Panc1 (cell line): ENCODE data around the gene RGS3. TPM values are rescaled to one million over a fixed set of nuclear protein-coding genes. Genes with fewer than 3 reads are reported as not detected.

Experiments used
- ATAC-seq: fragments of 200-7000 bp; cut with Tn5 transposase; 2 replicates; pipeline ENCODE4 v1.9.1; 2020; ENCODE audit warnings: mild to moderate bottlenecking, moderate library complexity
- BruUV-seq: library from RNA; stranded (reverse); fragments of 400-500 nt; replicated peaks from 2 replicates; lab custom pipeline; 2021; lab: Mats Ljungman, UMichigan
- CTCF ChIA-PET: fragments of 300-600 bp; sonication (Branson Sonifier 250); formaldehyde crosslinking; loops from one replicate; lab custom pipeline; 2022; ENCODE audit warnings: antibody characterized with exemption; lab: Charles Lee
- POLR2A ChIA-PET: fragments of 300-600 bp; sonication (Branson Sonifier 250); formaldehyde crosslinking; loops from one replicate; lab custom pipeline; 2022; ENCODE audit warnings: antibody characterized with exemption; lab: Charles Lee
- DNase-seq: peaks from one replicate; pipeline ENCODE4 v3.0.0-alpha.2; 2010; ENCODE audit warnings: low read depth, low spot score
- H3K27ac ChIP-seq: 2 replicates; pipeline ENCODE4 v1.5.1; 2011; ENCODE audit warnings: mild to moderate bottlenecking, low read length, inconsistent platforms
- H3K27me3 ChIP-seq: fragments of 200-500 bp; sonication (Bioruptor generic); 2 replicates; pipeline ENCODE4 v1.6.0; 2014; ENCODE audit warnings: low read length, inconsistent platforms; ENCODE audit not compliant: control insufficient read depth, insufficient read depth
- H3K36me3 ChIP-seq: fragments of 200-500 bp; sonication (Bioruptor generic); 2 replicates; pipeline ENCODE4 v1.5.1; 2014; ENCODE audit warnings: inconsistent platforms, mild to moderate bottlenecking, low read length, moderate library complexity; ENCODE audit not compliant: control insufficient read depth, insufficient read depth
- H3K4me1 ChIP-seq: 2 replicates; pipeline ENCODE4 v1.5.1; 2011; ENCODE audit warnings: inconsistent platforms, mild to moderate bottlenecking, low read length, moderate library complexity; ENCODE audit not compliant: control insufficient read depth, insufficient read depth
- H3K4me3 ChIP-seq, 2 experiments: 2 replicates each; pipeline ENCODE4 v1.5.1; 2011 to 2012; ENCODE audit warnings: low read depth in 2 of 2, low read length in 2 of 2, mild to moderate bottlenecking in 2 of 2, inconsistent platforms in 1 of 2, moderate library complexity in 1 of 2
- H3K9me3 ChIP-seq: fragments of 200-500 bp; sonication (Bioruptor generic); 2 replicates; pipeline ENCODE4 v1.5.1; 2014; ENCODE audit warnings: low read depth, mild to moderate bottlenecking, inconsistent platforms, low read length, moderate library complexity; ENCODE audit not compliant: control insufficient read depth, insufficient read depth
- POLR2AphosphoS5 ChIP-seq: IDR thresholded peaks from 2 replicates; pipeline ENCODE4 v1.6.1; 2012; ENCODE audit warnings: mild to moderate bottlenecking, low read depth, low read length, moderate library complexity
- SIN3A ChIP-seq: IDR thresholded peaks from 2 replicates; pipeline ENCODE4 v1.6.1; 2012; ENCODE audit warnings: low read depth, mild to moderate bottlenecking, low read length, moderate library complexity, borderline replicate concordance; ENCODE audit not compliant: insufficient read depth
- TCF7L2 ChIP-seq: IDR thresholded peaks from 2 replicates; pipeline ENCODE4 v1.6.1; 2011; ENCODE audit warnings: mild to moderate bottlenecking, low read depth, low read length, inconsistent platforms
- in situ Hi-C: cut with HindIII; loops from 2 replicates; pipeline ENCODE4 v1.10.0; 2016; ENCODE audit warnings: low sequenced_read_pairs, low pct_unique_long_range_greater_than_20kb
- intact Hi-C: fragments of 100-400 bp; cut with micrococcal nuclease; formaldehyde crosslinking; loops from one replicate; pipeline ENCODE4 v1.10.0; 2022; ENCODE audit not compliant: unreplicated experiment
- total RNA-seq: library from RNA; stranded (reverse); gene quantifications from one replicate; pipeline ENCODE4 v1.2.1, GENCODE V29; 2021; ENCODE audit not compliant: unreplicated experiment
- TF ChIP-seq, protein P1 (sequence below), 2 experiments: IDR thresholded peaks; 2 replicates each; pipeline ENCODE4 v1.6.1; 2011 to 2012; ENCODE audit warnings: low read depth in 2 of 2, control low read depth in 1 of 2, low read length in 1 of 2, mild to moderate bottlenecking in 1 of 2, moderate library complexity in 1 of 2; ENCODE audit not compliant: insufficient read depth in 1 of 2
- TF ChIP-seq, protein P2 (sequence below): fragments of 450-650 bp; IDR thresholded peaks from 2 replicates; pipeline ENCODE4 v1.5.1; 2017; ENCODE audit warnings: mild to moderate bottlenecking

Gene RGS3
- total RNA-seq, 1 experiment from 2014 or later = 15.1 TPM

DNA sequence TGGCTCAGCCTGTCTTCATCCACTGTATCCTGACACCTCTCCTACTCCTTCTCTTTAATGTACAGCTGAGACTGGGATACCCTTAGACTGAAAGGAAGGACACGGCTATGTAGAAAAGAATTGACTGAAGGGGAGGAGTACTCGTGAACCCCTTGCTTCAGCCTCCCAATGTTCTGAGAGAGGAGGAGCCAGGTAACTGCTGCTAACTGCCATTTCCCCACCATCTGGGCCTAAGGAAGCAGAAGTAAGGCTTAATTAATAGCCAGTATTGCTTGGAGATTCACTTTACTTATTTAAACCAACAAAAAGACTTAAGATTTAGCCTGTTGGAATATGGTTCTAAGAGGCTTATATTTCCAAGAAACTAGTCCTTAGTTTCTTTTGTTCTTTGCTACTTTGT is 18.8 kb upstream of the RGS3 start:
- Histone ChIP-seq H3K27me3 (no peaks in the 10 kb centered on the region), H3K4me3 (no peak overlapping the region), H3K9me3 (no peaks in the 10 kb centered on the region), H3K36me3 (no peaks in the 10 kb centered on the region), H3K27ac (no peak overlapping the region), H3K4me1 (no peaks in the 10 kb centered on the region)
- CTCF ChIA-PET = interaction anchor here (0.7 to 2.4 kb wide), 2 partner anchors 160 to 211 kb away, joined by 5 to 10 read pairs; no protein-coding TSS in a partner anchor
- TF ChIP-seq SIN3A = no peak
- TF ChIP-seq POLR2AphosphoS5 = no peak
- TF ChIP-seq, protein P1, sequence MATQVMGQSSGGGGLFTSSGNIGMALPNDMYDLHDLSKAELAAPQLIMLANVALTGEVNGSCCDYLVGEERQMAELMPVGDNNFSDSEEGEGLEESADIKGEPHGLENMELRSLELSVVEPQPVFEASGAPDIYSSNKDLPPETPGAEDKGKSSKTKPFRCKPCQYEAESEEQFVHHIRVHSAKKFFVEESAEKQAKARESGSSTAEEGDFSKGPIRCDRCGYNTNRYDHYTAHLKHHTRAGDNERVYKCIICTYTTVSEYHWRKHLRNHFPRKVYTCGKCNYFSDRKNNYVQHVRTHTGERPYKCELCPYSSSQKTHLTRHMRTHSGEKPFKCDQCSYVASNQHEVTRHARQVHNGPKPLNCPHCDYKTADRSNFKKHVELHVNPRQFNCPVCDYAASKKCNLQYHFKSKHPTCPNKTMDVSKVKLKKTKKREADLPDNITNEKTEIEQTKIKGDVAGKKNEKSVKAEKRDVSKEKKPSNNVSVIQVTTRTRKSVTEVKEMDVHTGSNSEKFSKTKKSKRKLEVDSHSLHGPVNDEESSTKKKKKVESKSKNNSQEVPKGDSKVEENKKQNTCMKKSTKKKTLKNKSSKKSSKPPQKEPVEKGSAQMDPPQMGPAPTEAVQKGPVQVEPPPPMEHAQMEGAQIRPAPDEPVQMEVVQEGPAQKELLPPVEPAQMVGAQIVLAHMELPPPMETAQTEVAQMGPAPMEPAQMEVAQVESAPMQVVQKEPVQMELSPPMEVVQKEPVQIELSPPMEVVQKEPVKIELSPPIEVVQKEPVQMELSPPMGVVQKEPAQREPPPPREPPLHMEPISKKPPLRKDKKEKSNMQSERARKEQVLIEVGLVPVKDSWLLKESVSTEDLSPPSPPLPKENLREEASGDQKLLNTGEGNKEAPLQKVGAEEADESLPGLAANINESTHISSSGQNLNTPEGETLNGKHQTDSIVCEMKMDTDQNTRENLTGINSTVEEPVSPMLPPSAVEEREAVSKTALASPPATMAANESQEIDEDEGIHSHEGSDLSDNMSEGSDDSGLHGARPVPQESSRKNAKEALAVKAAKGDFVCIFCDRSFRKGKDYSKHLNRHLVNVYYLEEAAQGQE (IDR thresholded peaks at IDR 0.05; ENCODE audit: insufficient read depth in 1 of 2, low read depth in 2 of 2, low read length in 1 of 2) = no peak
- TF ChIP-seq TCF7L2 = no peak
- TF ChIP-seq, protein P2, sequence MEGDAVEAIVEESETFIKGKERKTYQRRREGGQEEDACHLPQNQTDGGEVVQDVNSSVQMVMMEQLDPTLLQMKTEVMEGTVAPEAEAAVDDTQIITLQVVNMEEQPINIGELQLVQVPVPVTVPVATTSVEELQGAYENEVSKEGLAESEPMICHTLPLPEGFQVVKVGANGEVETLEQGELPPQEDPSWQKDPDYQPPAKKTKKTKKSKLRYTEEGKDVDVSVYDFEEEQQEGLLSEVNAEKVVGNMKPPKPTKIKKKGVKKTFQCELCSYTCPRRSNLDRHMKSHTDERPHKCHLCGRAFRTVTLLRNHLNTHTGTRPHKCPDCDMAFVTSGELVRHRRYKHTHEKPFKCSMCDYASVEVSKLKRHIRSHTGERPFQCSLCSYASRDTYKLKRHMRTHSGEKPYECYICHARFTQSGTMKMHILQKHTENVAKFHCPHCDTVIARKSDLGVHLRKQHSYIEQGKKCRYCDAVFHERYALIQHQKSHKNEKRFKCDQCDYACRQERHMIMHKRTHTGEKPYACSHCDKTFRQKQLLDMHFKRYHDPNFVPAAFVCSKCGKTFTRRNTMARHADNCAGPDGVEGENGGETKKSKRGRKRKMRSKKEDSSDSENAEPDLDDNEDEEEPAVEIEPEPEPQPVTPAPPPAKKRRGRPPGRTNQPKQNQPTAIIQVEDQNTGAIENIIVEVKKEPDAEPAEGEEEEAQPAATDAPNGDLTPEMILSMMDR = no peak
- in situ Hi-C loops = no loop called here
- POLR2A ChIA-PET = no interaction called here
- no peak for DNase-seq
- no TSS peak for BruUV-seq
- intact Hi-C loops = loop anchor here (5.0 kb wide), 1 partner anchor 213 kb away; no protein-coding TSS in a partner anchor
- ATAC-seq = no peak

DNA sequence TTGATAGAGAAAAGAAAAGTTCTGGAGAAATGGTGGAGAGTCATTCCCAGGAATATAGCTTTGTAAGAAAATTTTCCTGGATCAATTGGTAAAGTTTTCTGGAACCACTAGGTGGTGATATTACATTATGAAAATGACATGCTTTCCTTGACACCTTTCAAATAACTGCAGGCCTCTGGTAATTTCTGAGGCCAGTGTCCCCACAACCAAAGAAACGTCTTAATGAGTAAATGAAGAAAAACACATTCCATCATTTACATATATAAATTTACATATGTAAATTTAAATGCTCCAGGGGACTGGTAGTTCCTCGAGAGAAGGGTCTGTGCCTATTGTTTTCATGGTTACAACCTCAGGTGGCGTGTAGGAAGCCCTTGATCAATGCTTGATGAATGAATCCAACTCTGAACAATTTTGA is 17.2 kb upstream of the RGS3 start:
- POLR2A ChIA-PET = no interaction called here
- in situ Hi-C loops = no loop called here

More for the DNA sequence above, 17.2 kb upstream of the RGS3 start:
- TF ChIP-seq SIN3A = no peak
- TF ChIP-seq, protein P2 = peak; percentile 52; the same call in 1 of the 2 replicates
- Histone ChIP-seq H3K36me3 (no peaks in the 10 kb centered on the region), H3K4me3 (no peak overlapping the region), H3K27ac (no peak overlapping the region), H3K27me3 (no peaks in the 10 kb centered on the region), H3K4me1 (no peaks in the 10 kb centered on the region), H3K9me3 (no peaks in the 10 kb centered on the region)
- DNase-seq = peak; percentile 25
- CTCF ChIA-PET = interaction anchor here (0.6 to 2.4 kb wide), 4 partner anchors 20 to 211 kb away, joined by 4 to 10 read pairs (median 5); no protein-coding TSS in a partner anchor
- no TSS peak for BruUV-seq
- intact Hi-C loops = loop anchor here (2.0 to 5.0 kb wide), 2 partner anchors 144 to 211 kb away; no protein-coding TSS in a partner anchor
- ATAC-seq = peak; percentile 51; the same call in 1 of the 2 replicates
